Measurements from ENCODE around the gene PC. TPM values are rescaled to one million over a fixed set of nuclear protein-coding genes. Genes with fewer than 3 reads are reported as not detected.
A peak's percentile ranks its signal among the peaks of the same experiment; 100 is the strongest.

PC gene
- total RNA-seq, 1 donor from 2014 or later = 47.4 TPM

DNA sequence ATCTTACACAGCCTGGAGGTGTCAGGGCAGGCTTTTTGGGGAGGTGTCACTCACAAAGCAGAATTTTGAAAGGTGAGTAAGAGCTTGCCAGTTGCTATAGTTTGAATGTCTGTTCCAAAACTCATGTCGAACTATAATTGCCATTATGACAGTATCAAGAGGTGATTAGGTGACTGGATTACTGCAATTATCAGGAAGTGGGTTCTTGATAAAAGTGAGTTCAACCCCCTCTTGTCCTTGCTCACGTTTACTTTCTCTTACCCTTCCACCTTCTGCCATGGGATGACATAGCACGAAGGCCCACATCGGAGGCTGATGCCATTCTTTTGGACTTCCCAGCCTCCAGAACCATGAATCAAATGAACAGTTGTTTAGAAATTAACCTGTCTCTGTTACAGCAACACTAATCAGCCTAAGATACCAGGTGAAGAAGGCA is 12.2 kb upstream of the PC start:
- DNase-seq = no peak
- TF ChIP-seq, protein P1, sequence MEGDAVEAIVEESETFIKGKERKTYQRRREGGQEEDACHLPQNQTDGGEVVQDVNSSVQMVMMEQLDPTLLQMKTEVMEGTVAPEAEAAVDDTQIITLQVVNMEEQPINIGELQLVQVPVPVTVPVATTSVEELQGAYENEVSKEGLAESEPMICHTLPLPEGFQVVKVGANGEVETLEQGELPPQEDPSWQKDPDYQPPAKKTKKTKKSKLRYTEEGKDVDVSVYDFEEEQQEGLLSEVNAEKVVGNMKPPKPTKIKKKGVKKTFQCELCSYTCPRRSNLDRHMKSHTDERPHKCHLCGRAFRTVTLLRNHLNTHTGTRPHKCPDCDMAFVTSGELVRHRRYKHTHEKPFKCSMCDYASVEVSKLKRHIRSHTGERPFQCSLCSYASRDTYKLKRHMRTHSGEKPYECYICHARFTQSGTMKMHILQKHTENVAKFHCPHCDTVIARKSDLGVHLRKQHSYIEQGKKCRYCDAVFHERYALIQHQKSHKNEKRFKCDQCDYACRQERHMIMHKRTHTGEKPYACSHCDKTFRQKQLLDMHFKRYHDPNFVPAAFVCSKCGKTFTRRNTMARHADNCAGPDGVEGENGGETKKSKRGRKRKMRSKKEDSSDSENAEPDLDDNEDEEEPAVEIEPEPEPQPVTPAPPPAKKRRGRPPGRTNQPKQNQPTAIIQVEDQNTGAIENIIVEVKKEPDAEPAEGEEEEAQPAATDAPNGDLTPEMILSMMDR (IDR thresholded peaks at IDR 0.05; ENCODE audit: partially characterized antibody, unreplicated experiment) = no peak
- Mint-ChIP-seq H3K9me3 (ENCODE audit: unreplicated experiment) (no peaks in the 10 kb centered on the region), H3K27me3 (ENCODE audit: unreplicated experiment) (peaks cover 9% of the 10 kb centered on the region), H3K27ac (ENCODE audit: unreplicated experiment) (no peak overlapping the region), H3K36me3 (ENCODE audit: unreplicated experiment) (no peaks in the 10 kb centered on the region), H3K4me3 (ENCODE audit: unreplicated experiment) (peak overlapping the region; percentile 21), H3K4me1 (ENCODE audit: low read depth, unreplicated experiment) (peaks cover 6% of the 10 kb centered on the region)

DNA sequence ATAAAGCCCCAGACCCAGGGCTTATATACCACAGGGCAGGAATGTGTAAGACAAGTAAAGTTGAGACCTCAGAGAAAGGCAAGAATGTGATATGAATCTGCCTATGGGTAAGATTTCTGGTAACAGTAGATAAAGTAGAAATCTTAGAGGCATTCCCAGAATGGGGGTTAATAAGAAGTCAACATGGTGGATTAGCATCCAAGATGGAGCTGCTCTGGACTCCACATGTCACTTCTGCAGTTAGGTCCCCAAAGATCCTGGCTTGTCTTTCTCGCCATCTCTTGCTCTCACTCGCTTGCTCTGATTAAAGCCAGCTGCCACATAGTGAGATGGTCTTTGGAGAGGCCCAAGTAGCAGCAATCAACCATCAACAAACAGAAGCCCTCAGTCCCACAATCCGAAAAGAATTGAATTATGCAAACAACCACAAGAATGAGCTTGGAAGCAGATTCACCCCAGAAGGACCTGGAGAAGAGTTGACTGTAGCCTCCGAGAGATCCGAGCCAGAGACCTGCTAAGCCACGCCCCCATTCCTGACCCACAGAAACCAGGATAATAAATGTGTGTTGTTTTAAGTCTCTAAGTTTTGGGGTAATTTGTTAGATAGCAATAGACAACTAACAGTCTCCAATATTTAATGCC is 11.5 kb upstream of the PC start:
- Mint-ChIP-seq H3K4me3 (ENCODE audit: unreplicated experiment) (no peak overlapping the region), H3K4me1 (ENCODE audit: low read depth, unreplicated experiment) (peaks cover 6% of the 10 kb centered on the region), H3K27ac (ENCODE audit: unreplicated experiment) (no peak overlapping the region), H3K36me3 (ENCODE audit: unreplicated experiment) (no peaks in the 10 kb centered on the region), H3K9me3 (ENCODE audit: unreplicated experiment) (no peaks in the 10 kb centered on the region), H3K27me3 (ENCODE audit: unreplicated experiment) (peaks cover 9% of the 10 kb centered on the region)
- TF ChIP-seq, protein P1 (IDR thresholded peaks at IDR 0.05; ENCODE audit: partially characterized antibody, unreplicated experiment) = no peak
- no peak for DNase-seq

DNA sequence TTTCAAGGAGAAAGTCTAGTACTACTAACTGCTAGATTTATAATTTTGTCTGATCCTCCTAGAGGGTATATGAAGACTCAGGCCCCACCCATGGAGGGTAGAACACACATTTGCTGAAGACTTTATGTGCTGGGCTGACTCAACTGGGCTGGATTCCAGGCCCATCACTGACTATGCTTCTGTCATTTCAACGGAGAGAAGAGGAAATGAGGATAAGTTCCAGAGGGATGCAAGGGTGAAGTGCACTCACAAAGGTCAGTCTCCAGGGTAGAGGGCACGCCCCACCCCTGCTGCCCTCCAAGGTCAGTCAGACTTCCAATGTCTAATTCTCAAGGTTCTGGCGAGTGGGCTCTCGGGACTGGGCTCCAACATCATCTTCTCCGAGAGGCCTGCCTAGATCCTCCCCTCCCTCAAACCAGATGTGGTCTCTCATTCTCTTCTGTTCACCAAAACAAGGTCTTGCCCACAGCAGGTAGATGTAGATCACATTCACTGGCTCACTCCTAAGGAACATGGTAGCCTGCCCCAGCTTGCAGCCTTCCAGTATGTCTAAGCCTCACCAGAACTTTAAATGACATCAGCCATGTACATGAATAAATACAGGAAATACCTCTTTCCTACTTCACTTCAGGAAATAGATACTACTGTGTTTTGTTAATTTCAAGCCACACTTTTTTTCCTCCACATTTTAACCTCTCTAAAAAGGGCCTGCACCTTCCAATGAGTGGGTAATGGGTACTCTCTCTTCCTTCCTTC is 9.7 kb upstream of the PC start:
- Mint-ChIP-seq H3K9me3 (ENCODE audit: unreplicated experiment) (no peaks in the 10 kb centered on the region), H3K4me3 (ENCODE audit: unreplicated experiment) (no peak overlapping the region), H3K27ac (ENCODE audit: unreplicated experiment) (no peak overlapping the region), H3K4me1 (ENCODE audit: low read depth, unreplicated experiment) (peaks cover 8% of the 10 kb centered on the region), H3K27me3 (ENCODE audit: unreplicated experiment) (peaks cover 9% of the 10 kb centered on the region), H3K36me3 (ENCODE audit: unreplicated experiment) (no peaks in the 10 kb centered on the region)
- TF ChIP-seq, protein P1 (IDR thresholded peaks at IDR 0.05; ENCODE audit: partially characterized antibody, unreplicated experiment) = no peak
- DNase-seq = no peak

DNA sequence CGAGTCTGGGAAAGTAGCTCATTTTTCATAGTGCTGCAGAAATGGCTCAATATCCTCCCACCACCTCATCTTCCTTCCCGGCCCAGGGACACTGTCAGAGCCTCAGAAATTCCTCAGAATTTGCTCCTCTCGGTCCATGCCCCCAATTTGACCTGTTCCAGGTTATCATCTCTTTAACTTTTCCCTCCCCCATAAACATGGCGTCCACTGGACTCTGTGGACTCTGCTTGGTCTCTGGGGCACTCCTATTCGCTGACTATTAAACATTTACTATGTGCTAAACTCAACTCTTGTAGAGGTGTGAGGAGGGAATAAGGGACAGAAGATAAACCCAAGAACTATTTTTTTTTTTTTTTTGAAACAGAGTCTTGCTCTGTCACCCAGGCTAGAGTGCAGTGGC is 8.2 kb upstream of the PC start:
- H3K4me3 Mint-ChIP-seq (ENCODE audit: unreplicated experiment) = no peak overlapping the region
- no peaks in the 10 kb centered on the region for H3K9me3 Mint-ChIP-seq (ENCODE audit: unreplicated experiment)
- H3K4me1 Mint-ChIP-seq (ENCODE audit: low read depth, unreplicated experiment) = peaks cover 8% of the 10 kb centered on the region
- peaks cover 9% of the 10 kb centered on the region for H3K27me3 Mint-ChIP-seq (ENCODE audit: unreplicated experiment)
- no peaks in the 10 kb centered on the region for H3K36me3 Mint-ChIP-seq (ENCODE audit: unreplicated experiment)
- DNase-seq = no peak
- TF ChIP-seq, protein P1 (IDR thresholded peaks at IDR 0.05; ENCODE audit: partially characterized antibody, unreplicated experiment) = no peak
- H3K27ac Mint-ChIP-seq (ENCODE audit: unreplicated experiment) = no peak overlapping the region

DNA sequence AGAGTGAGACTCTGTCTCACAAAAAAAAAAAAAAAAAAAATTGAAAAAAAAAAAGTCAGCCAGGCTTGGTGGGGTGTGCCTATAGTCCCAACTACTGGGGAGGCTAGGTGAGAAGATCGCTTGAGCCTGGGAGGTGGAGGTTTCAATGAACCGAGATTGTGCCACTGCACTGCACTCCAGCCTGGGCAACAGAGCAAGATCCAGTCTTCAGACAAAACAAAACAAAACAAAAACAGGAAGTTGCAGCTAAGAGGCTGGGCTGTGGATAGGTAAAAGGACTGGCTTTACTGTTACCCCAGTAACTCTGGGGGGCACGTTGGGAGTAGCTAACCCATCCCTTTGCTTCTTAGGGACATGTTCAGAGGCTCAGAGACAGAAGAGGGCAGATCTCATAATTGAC is 6.3 kb upstream of the PC start:
- Mint-ChIP-seq H3K27ac (ENCODE audit: unreplicated experiment) (no peak overlapping the region), H3K36me3 (ENCODE audit: unreplicated experiment) (no peaks in the 10 kb centered on the region), H3K4me1 (ENCODE audit: low read depth, unreplicated experiment) (peaks cover 3% of the 10 kb centered on the region), H3K27me3 (ENCODE audit: unreplicated experiment) (peaks cover 2% of the 10 kb centered on the region), H3K9me3 (ENCODE audit: unreplicated experiment) (no peaks in the 10 kb centered on the region), H3K4me3 (ENCODE audit: unreplicated experiment) (no peak overlapping the region)
- DNase-seq = no peak
- TF ChIP-seq, protein P1 (IDR thresholded peaks at IDR 0.05; ENCODE audit: partially characterized antibody, unreplicated experiment) = no peak

Measured in glutamatergic neuron (in vitro differentiated cells).